Kidney epithelial cell (primary cell): Measurements from ENCODE around the gene LSP1. TPM values are rescaled to one million over a fixed set of nuclear protein-coding genes. Genes with fewer than 3 reads are reported as not detected.

Experiments used
- DNase-seq: peaks from one replicate; pipeline ENCODE4 v3.0.0-alpha.2; 2010; ENCODE audit warnings: low read depth
- H3K27me3 ChIP-seq: 2 replicates; pipeline ENCODE4 v1.6.0; 2011; ENCODE audit warnings: low read length; ENCODE audit not compliant: control insufficient read depth, insufficient read depth
- H3K36me3 ChIP-seq: 2 replicates; pipeline ENCODE4 v1.5.1; 2011; ENCODE audit warnings: low read length; ENCODE audit not compliant: control insufficient read depth, insufficient read depth
- H3K4me3 ChIP-seq: 2 replicates; pipeline ENCODE4 v1.5.1; 2011; ENCODE audit warnings: low read depth, mild to moderate bottlenecking, control low read depth, low read length
- total RNA-seq: library from RNA; depleted of rRNA; stranded (reverse); fragments of >200 nt; gene quantifications from 2 replicates; pipeline ENCODE4 v1.2.3, GENCODE V29; 2015
- TF ChIP-seq, protein P1 (sequence below): IDR thresholded peaks from 2 replicates; pipeline ENCODE4 v1.5.1; 2011; ENCODE audit warnings: mild to moderate bottlenecking, moderate library complexity, low read length, control low read depth, inconsistent platforms; ENCODE audit not compliant: insufficient read depth, poor library complexity, severe bottlenecking

LSP1 gene
- total RNA-seq, 1 donor from 2014 or later: not detected

DNA sequence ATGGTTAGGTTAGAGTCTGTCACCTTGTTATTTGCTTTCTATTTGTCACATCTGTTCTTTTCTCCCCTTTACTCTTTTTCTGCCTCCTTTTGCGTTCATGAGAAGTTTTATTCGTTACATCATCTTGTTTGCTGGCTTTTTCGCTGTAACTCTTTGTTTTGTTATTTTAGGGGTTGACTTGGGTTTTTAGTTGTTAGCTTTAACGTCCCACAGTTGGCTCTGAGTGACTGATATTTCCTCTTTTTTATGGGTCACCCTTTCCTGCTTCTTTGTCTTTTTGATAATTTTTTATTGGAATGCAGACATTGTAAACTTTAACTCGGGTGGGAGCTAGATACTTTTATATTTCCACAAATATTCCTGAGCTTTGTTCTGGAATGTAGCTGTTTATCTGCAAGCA, 53.3 kb downstream of the LSP1 start:
- H3K4me3 ChIP-seq: no peak overlapping the region
- peaks cover 5% of the 10 kb centered on the region for H3K27me3 ChIP-seq
- TF ChIP-seq, protein P1, sequence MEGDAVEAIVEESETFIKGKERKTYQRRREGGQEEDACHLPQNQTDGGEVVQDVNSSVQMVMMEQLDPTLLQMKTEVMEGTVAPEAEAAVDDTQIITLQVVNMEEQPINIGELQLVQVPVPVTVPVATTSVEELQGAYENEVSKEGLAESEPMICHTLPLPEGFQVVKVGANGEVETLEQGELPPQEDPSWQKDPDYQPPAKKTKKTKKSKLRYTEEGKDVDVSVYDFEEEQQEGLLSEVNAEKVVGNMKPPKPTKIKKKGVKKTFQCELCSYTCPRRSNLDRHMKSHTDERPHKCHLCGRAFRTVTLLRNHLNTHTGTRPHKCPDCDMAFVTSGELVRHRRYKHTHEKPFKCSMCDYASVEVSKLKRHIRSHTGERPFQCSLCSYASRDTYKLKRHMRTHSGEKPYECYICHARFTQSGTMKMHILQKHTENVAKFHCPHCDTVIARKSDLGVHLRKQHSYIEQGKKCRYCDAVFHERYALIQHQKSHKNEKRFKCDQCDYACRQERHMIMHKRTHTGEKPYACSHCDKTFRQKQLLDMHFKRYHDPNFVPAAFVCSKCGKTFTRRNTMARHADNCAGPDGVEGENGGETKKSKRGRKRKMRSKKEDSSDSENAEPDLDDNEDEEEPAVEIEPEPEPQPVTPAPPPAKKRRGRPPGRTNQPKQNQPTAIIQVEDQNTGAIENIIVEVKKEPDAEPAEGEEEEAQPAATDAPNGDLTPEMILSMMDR: no peak
- no peaks in the 10 kb centered on the region for H3K36me3 ChIP-seq
- no peak for DNase-seq

DNA sequence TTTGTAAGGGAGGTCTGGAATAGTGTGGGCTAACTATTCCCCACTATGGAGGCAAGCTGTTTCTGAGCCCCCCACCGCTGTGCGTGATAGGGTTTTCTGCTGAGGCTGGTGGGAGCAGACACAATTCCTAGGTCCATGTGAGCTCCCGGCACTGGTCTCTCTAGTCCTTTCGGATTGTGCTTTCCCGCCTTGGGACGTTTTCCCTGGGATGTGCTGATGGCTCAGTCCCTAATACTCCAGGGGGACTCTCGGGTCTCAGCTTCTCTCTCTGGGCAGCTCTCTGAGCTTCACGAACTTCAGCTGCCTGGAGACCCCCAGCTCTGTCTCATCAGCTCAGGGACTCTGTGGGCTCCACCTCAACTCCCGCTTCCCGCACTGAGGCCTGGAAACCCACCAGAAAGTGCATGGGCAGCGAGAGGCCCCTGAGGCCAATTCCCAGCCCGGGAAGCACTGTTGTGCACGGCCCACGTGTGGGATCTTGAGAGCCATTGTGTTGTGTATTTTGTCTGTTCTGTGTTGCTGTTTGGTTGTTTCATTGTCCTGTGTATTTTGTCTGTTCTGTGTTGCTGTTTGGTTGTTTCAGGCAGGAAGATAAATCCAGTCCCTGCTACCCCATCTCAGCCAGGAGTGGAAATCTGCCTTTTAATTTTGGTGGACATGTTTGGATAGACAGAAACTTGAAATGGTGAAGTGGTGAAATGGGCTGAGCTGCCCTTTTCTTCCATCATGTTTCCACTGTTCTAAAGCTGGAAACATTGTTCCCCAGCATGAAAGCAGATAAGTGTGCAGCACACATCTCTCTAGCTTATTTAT, 53.9 kb downstream of the LSP1 start:
- no peaks in the 10 kb centered on the region for H3K36me3 ChIP-seq
- H3K27me3 ChIP-seq: peaks cover 5% of the 10 kb centered on the region
- H3K4me3 ChIP-seq: no peak overlapping the region
- no peak for DNase-seq
- TF ChIP-seq, protein P1: no peak

GRCh38 chr11:1908618-1909017, 55.7 kb downstream of the LSP1 start:
- Histone ChIP-seq H3K27me3 (peaks cover 5% of the 10 kb centered on the region), H3K4me3 (no peak overlapping the region), H3K36me3 (no peaks in the 10 kb centered on the region)
- no peak for DNase-seq
- TF ChIP-seq, protein P1: no peak

GRCh38 chr11:1909524-1909923, 56.6 kb downstream of the LSP1 start:
- Histone ChIP-seq H3K27me3 (peaks cover 5% of the 10 kb centered on the region), H3K4me3 (no peak overlapping the region), H3K36me3 (no peaks in the 10 kb centered on the region)
- TF ChIP-seq, protein P1: no peak
- no peak for DNase-seq

DNA sequence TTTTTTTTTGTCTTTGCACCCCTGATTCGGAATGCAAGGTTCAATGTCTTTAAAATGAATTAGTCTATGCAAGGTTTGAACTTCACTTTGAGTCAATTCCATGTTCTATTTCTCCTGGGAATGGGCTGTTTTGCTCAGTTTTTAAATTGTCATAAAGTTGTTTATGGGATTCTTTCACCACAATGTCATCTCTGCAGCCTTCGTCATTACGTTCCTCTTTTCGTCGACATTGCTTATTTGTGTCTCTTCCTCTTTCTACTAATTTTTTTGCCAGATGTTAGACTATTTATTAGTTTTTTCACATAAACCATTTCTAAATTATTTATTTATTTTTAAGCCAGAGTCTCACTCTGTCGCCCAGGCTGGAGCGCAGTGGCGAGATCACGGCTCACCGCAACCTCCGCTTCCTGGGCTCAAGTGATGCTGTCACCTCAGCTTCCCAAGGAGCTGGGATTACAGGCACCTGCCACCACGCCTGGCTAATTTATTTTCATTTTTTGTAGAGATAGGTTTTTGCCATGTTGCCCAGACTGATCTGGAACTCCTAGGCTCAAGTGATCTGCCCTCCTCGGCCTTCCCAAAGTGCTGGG, 59.5 kb downstream of the LSP1 start:
- DNase-seq: no peak
- H3K27me3 ChIP-seq: no peaks in the 10 kb centered on the region
- no peak overlapping the region for H3K4me3 ChIP-seq
- TF ChIP-seq, protein P1: no peak
- no peaks in the 10 kb centered on the region for H3K36me3 ChIP-seq
